GM18873 (cell line): Measurements from ENCODE around the gene MXRA8.
A peak's percentile ranks its signal among the peaks of the same experiment; 100 is the strongest.

Source experiments
- ATAC-seq: cut with Tn5 transposase; IDR thresholded peaks from one replicate; pipeline ENCODE4 v1.9.1; 2021; ENCODE audit warnings: mild to moderate bottlenecking, moderate library complexity, moderate number of reproducible peaks; ENCODE audit not compliant: unreplicated experiment, low FRiP score

The MXRA8 gene

GRCh38 chr1:1309251-1310108 is 48.9 kb downstream of the MXRA8 start:
- no peak for ATAC-seq

GRCh38 chr1:1308756-1309250 is 49.6 kb downstream of the MXRA8 start:
- peak; percentile 1 for ATAC-seq

- peak; percentile 47 for ATAC-seq
Measured at GRCh38 chr1:1307923-1308755, 50.2 kb downstream of the MXRA8 start, which contains the start of the genes ACAP3 and PUSL1. Gene ACAP3, minus strand, starts transcription at chr1:1307930. Its CDS starts 115 bp downstream, at chr1:1307815. Gene PUSL1, plus strand, starts transcription at chr1:1308597. Its CDS starts 47 bp downstream, at chr1:1308644.

- no peak for ATAC-seq
Measured at GRCh38 chr1:1307261-1307922, 51.0 kb downstream of the MXRA8 start.

- no peak for ATAC-seq
Measured at GRCh38 chr1:1306661-1307260, 51.6 kb downstream of the MXRA8 start.

GRCh38 chr1:1306070-1306660 is 52.2 kb downstream of the MXRA8 start:
- ATAC-seq, result no peak

- no peak for ATAC-seq
Measured at GRCh38 chr1:1305300-1306069, 52.9 kb downstream of the MXRA8 start.

- no peak for ATAC-seq
Measured at GRCh38 chr1:1304331-1305299, 53.7 kb downstream of the MXRA8 start.

GRCh38 chr1:1303736-1304135 is 54.6 kb downstream of the MXRA8 start:
- ATAC-seq, result no peak

- no peak for ATAC-seq
Measured at GRCh38 chr1:1302951-1303509, 55.3 kb downstream of the MXRA8 start.
